WTC11 (cell line): Measurements from ENCODE around the gene GRM4.

Experiments
- ESRRA ChIP-seq: sonication (generic); formaldehyde crosslinking; IDR thresholded peaks from 2 replicates; pipeline ENCODE4 v1.8.1; 2022; ENCODE audit warnings: mild to moderate bottlenecking, missing genetic modification reagents, borderline replicate concordance
- ETV6 ChIP-seq: sonication (generic); formaldehyde crosslinking; IDR thresholded peaks from 2 replicates; pipeline ENCODE4 v1.8.1; 2022; ENCODE audit warnings: mild to moderate bottlenecking, missing genetic modification reagents
- FOXK1 ChIP-seq: sonication (generic); formaldehyde crosslinking; IDR thresholded peaks from 2 replicates; pipeline ENCODE4 v1.8.0; 2022; ENCODE audit warnings: mild to moderate bottlenecking, moderate library complexity, missing genetic modification reagents
- KAT7 ChIP-seq: sonication (generic); formaldehyde crosslinking; IDR thresholded peaks from 2 replicates; pipeline ENCODE4 v1.8.1; 2023; ENCODE audit warnings: missing genetic modification reagents, mild to moderate bottlenecking, borderline replicate concordance
- MYBL2 ChIP-seq: sonication (generic); formaldehyde crosslinking; IDR thresholded peaks from 2 replicates; pipeline ENCODE4 v1.8.1; 2023; ENCODE audit warnings: mild to moderate bottlenecking, moderate library complexity, missing genetic modification reagents
- SMAD4 ChIP-seq: sonication (generic); formaldehyde crosslinking; IDR thresholded peaks from 2 replicates; pipeline ENCODE4 v1.8.0; 2022; ENCODE audit warnings: mild to moderate bottlenecking, missing genetic modification reagents
- SP1 ChIP-seq: sonication (generic); formaldehyde crosslinking; conservative IDR thresholded peaks from 2 replicates; pipeline ENCODE4 v1.8.1; 2022; ENCODE audit warnings: missing genetic modification reagents
- ZNF317 ChIP-seq: sonication (generic); formaldehyde crosslinking; IDR thresholded peaks from 2 replicates; pipeline ENCODE4 v1.8.1; 2023; ENCODE audit warnings: low read depth, mild to moderate bottlenecking, moderate library complexity, missing genetic modification reagents, borderline replicate concordance
- ZNF396 ChIP-seq: fragments of 250-450 bp; sonication (Bioruptor Pico); IDR thresholded peaks from 2 replicates; pipeline ENCODE4 v1.8.0; 2021; ENCODE audit warnings: mild to moderate bottlenecking, moderate library complexity, borderline replicate concordance
- TF ChIP-seq, protein P1 (sequence below): fragments of 200-600 bp; IDR thresholded peaks from 2 replicates; pipeline ENCODE4 v1.8.0; 2022; ENCODE audit warnings: antibody characterized with exemption
- TF ChIP-seq, protein P2 (sequence below): sonication (generic); formaldehyde crosslinking; IDR thresholded peaks from 2 replicates; pipeline ENCODE4 v1.8.1; 2022; ENCODE audit warnings: low read depth, missing genetic modification reagents, borderline replicate concordance
- TF ChIP-seq, protein P3 (sequence below): fragments of 250-450 bp; sonication (Bioruptor Pico); IDR thresholded peaks from 2 replicates; pipeline ENCODE4 v1.9.0; 2021; ENCODE audit warnings: moderate library complexity, mild to moderate bottlenecking, inconsistent platforms, borderline replicate concordance

DNA sequence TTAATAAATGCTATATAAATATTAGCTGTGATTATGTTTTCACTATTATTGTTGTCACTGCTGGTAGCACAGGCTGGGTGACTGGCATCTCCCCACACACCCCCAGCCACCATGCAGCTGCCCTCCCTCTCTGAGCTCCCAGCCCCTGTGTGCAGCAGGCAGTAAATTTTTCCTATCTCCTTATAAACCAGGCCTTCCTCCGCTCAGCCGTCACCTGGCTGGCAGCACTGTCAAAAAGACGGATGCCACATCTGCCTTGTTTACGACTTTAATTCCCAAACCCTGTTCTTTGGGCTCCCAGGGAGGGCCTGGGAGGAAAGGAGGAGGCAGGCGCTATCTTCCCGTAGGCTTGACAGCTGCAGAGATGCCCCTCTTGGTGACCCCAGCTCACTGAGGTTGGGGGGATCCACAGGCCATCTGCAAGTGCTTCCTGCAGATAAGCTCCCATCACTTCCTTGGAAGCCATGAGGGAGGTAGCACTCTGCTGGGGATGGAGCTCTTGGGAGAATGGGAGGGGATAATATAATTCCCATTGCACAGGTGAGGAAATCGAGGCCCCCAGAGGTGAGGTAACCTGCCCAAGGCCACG, 94.5 kb downstream of the GRM4 start:
- TF ChIP-seq, protein P1, sequence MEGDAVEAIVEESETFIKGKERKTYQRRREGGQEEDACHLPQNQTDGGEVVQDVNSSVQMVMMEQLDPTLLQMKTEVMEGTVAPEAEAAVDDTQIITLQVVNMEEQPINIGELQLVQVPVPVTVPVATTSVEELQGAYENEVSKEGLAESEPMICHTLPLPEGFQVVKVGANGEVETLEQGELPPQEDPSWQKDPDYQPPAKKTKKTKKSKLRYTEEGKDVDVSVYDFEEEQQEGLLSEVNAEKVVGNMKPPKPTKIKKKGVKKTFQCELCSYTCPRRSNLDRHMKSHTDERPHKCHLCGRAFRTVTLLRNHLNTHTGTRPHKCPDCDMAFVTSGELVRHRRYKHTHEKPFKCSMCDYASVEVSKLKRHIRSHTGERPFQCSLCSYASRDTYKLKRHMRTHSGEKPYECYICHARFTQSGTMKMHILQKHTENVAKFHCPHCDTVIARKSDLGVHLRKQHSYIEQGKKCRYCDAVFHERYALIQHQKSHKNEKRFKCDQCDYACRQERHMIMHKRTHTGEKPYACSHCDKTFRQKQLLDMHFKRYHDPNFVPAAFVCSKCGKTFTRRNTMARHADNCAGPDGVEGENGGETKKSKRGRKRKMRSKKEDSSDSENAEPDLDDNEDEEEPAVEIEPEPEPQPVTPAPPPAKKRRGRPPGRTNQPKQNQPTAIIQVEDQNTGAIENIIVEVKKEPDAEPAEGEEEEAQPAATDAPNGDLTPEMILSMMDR: no peak
- TF ChIP-seq MYBL2 (no peak), FOXK1 (CRISPR knock-in tag) (no peak), ZNF317 (no peak), SP1 (CRISPR knock-in tag) (no peak), ZNF396 (no peak), ESRRA (no peak), SMAD4 (CRISPR knock-in tag) (no peak), KAT7 (no peak), ETV6 (CRISPR knock-in tag) (no peak)
- TF ChIP-seq, protein P2, sequence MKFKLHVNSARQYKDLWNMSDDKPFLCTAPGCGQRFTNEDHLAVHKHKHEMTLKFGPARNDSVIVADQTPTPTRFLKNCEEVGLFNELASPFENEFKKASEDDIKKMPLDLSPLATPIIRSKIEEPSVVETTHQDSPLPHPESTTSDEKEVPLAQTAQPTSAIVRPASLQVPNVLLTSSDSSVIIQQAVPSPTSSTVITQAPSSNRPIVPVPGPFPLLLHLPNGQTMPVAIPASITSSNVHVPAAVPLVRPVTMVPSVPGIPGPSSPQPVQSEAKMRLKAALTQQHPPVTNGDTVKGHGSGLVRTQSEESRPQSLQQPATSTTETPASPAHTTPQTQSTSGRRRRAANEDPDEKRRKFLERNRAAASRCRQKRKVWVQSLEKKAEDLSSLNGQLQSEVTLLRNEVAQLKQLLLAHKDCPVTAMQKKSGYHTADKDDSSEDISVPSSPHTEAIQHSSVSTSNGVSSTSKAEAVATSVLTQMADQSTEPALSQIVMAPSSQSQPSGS (CRISPR knock-in tag): no peak
- TF ChIP-seq, protein P3, sequence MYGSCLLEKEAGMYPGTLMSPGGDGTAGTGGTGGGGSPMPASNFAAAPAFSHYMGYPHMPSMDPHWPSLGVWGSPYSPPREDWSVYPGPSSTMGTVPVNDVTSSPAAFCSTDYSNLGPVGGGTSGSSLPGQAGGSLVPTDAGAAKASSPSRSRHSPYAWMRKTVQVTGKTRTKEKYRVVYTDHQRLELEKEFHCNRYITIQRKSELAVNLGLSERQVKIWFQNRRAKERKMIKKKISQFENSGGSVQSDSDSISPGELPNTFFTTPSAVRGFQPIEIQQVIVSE: no peak
